ENCODE results near the gene IL18R1. TPM values are rescaled to one million over a fixed set of nuclear protein-coding genes. Genes with fewer than 3 reads are reported as not detected.

The IL18R1 gene
- total RNA-seq, 1 experiment from 2014 or later = 0.08 TPM

GRCh38 chr2:102399499-102400141 lies 44.0 kb downstream of the IL18R1 start:
- in situ Hi-C loops (cut with HindIII; ENCODE audit: low pct_unique_long_range_greater_than_20kb, low sequenced_read_pairs) = no loop called here

GRCh38 chr2:102401456-102401855 lies 45.9 kb downstream of the IL18R1 start:
- POLR2A ChIA-PET = no interaction called here
- ATAC-seq = no peak
- DNase-seq (ENCODE audit: low read depth, low spot score) = no peak

More at GRCh38 chr2:102399499-102400141, 44.0 kb downstream of the IL18R1 start:
- no peak for TF ChIP-seq TCF7L2 (IDR thresholded peaks at IDR 0.05; ENCODE audit: low read depth, low read length)
- no peak for TF ChIP-seq REST (IDR thresholded peaks at IDR 0.05; ENCODE audit: insufficient read depth in 1 of 2, low read depth in 2 of 2, low read length in 1 of 2)
- TF ChIP-seq POLR2AphosphoS5 (IDR thresholded peaks at IDR 0.05; ENCODE audit: low read depth, low read length) = no peak
- no peak for TF ChIP-seq SIN3A (IDR thresholded peaks at IDR 0.05; ENCODE audit: borderline replicate concordance, insufficient read depth, low read depth, low read length)
- no peak for TF ChIP-seq CTCF (IDR thresholded peaks at IDR 0.05)
- Histone ChIP-seq H3K36me3 (ENCODE audit: control insufficient read depth, insufficient read depth, low read length) (no peaks in the 10 kb centered on the region), H3K4me1 (ENCODE audit: control insufficient read depth, insufficient read depth, low read length) (no peaks in the 10 kb centered on the region), H3K27me3 (ENCODE audit: control insufficient read depth, insufficient read depth, low read length) (no peaks in the 10 kb centered on the region; the same call in none of the 2 replicates), H3K4me3 (ENCODE audit: low read depth in 2 of 2, low read length in 2 of 2) (no peak overlapping the region), H3K27ac (ENCODE audit: low read length) (no peak overlapping the region), H3K9me3 (ENCODE audit: control insufficient read depth, insufficient read depth, low read depth, low read length) (no peaks in the 10 kb centered on the region)
- intact Hi-C loops (cut with micrococcal nuclease; ENCODE audit: unreplicated experiment) = no loop called here
- CTCF ChIA-PET = no interaction called here
- BruUV-seq (replicated peaks) = no TSS peak
- ATAC-seq (no peak), DNase-seq (ENCODE audit: low read depth, low spot score) (no peak)
- POLR2A ChIA-PET = no interaction called here

More at GRCh38 chr2:102401456-102401855, 45.9 kb downstream of the IL18R1 start:
- CTCF ChIA-PET = no interaction called here
- Histone ChIP-seq H3K27me3 (ENCODE audit: control insufficient read depth, insufficient read depth, low read length) (no peaks in the 10 kb centered on the region; the same call in 1 of the 2 replicates), H3K4me1 (ENCODE audit: control insufficient read depth, insufficient read depth, low read length) (no peaks in the 10 kb centered on the region), H3K36me3 (ENCODE audit: control insufficient read depth, insufficient read depth, low read length) (no peaks in the 10 kb centered on the region), H3K27ac (ENCODE audit: low read length) (no peak overlapping the region), H3K9me3 (ENCODE audit: control insufficient read depth, insufficient read depth, low read depth, low read length) (no peaks in the 10 kb centered on the region), H3K4me3 (ENCODE audit: low read depth in 2 of 2, low read length in 2 of 2) (no peak overlapping the region)
- TF ChIP-seq REST (IDR thresholded peaks at IDR 0.05; ENCODE audit: insufficient read depth in 1 of 2, low read depth in 2 of 2, low read length in 1 of 2) = no peak
- in situ Hi-C loops (cut with HindIII; ENCODE audit: low pct_unique_long_range_greater_than_20kb, low sequenced_read_pairs) (no loop called here), intact Hi-C loops (cut with micrococcal nuclease; ENCODE audit: unreplicated experiment) (no loop called here)
- BruUV-seq (replicated peaks) = no TSS peak
